ENCODE results near the gene AKAP8L.

- TF ChIP-seq CTCF (IDR thresholded peaks at IDR 0.05) (no peak), POLR2A (IDR thresholded peaks at IDR 0.05; ENCODE audit: low read depth) (no peak)
Measured at GRCh38 chr19:15425321-15425950, 6.6 kb upstream of the AKAP8L start.

All from esophagus muscularis mucosa (tissue), 3 donors.